ENCODE results near the gene GAB2.

GRCh38 chr11:78370406-78371172, 47.0 kb downstream of the GAB2 start:
- TF ChIP-seq ESRRG (CRISPR knock-in tag; IDR thresholded peaks at IDR 0.05) (no peak), ARNTL (CRISPR knock-in tag; IDR thresholded peaks at IDR 0.05; ENCODE audit: borderline replicate concordance, low read depth) (no peak), CSDC2 (CRISPR knock-in tag; IDR thresholded peaks at IDR 0.05) (no peak), SNAI2 (CRISPR knock-in tag; IDR thresholded peaks at IDR 0.05) (no peak), ZFP30 (CRISPR knock-in tag; IDR thresholded peaks at IDR 0.05) (no peak), ZNF565 (CRISPR knock-in tag; conservative IDR thresholded peaks at IDR 0.05; ENCODE audit: low read depth) (no peak), CREB5 (CRISPR knock-in tag; IDR thresholded peaks at IDR 0.05; ENCODE audit: low read depth) (no peak), GLIS3 (CRISPR knock-in tag; IDR thresholded peaks at IDR 0.05) (no peak), ZC3H10 (CRISPR knock-in tag; IDR thresholded peaks at IDR 0.05) (no peak), BACH2 (CRISPR knock-in tag; IDR thresholded peaks at IDR 0.05; ENCODE audit: borderline replicate concordance) (no peak)
- TF ChIP-seq, protein P1, sequence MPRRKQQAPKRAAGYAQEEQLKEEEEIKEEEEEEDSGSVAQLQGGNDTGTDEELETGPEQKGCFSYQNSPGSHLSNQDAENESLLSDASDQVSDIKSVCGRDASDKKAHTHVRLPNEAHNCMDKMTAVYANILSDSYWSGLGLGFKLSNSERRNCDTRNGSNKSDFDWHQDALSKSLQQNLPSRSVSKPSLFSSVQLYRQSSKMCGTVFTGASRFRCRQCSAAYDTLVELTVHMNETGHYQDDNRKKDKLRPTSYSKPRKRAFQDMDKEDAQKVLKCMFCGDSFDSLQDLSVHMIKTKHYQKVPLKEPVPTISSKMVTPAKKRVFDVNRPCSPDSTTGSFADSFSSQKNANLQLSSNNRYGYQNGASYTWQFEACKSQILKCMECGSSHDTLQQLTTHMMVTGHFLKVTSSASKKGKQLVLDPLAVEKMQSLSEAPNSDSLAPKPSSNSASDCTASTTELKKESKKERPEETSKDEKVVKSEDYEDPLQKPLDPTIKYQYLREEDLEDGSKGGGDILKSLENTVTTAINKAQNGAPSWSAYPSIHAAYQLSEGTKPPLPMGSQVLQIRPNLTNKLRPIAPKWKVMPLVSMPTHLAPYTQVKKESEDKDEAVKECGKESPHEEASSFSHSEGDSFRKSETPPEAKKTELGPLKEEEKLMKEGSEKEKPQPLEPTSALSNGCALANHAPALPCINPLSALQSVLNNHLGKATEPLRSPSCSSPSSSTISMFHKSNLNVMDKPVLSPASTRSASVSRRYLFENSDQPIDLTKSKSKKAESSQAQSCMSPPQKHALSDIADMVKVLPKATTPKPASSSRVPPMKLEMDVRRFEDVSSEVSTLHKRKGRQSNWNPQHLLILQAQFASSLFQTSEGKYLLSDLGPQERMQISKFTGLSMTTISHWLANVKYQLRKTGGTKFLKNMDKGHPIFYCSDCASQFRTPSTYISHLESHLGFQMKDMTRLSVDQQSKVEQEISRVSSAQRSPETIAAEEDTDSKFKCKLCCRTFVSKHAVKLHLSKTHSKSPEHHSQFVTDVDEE (CRISPR knock-in tag; IDR thresholded peaks at IDR 0.05) = no peak
- TF ChIP-seq, protein P2, sequence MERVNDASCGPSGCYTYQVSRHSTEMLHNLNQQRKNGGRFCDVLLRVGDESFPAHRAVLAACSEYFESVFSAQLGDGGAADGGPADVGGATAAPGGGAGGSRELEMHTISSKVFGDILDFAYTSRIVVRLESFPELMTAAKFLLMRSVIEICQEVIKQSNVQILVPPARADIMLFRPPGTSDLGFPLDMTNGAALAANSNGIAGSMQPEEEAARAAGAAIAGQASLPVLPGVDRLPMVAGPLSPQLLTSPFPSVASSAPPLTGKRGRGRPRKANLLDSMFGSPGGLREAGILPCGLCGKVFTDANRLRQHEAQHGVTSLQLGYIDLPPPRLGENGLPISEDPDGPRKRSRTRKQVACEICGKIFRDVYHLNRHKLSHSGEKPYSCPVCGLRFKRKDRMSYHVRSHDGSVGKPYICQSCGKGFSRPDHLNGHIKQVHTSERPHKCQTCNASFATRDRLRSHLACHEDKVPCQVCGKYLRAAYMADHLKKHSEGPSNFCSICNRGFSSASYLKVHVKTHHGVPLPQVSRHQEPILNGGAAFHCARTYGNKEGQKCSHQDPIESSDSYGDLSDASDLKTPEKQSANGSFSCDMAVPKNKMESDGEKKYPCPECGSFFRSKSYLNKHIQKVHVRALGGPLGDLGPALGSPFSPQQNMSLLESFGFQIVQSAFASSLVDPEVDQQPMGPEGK (CRISPR knock-in tag; IDR thresholded peaks at IDR 0.05; ENCODE audit: borderline replicate concordance) = no peak
- TF ChIP-seq, protein P3, sequence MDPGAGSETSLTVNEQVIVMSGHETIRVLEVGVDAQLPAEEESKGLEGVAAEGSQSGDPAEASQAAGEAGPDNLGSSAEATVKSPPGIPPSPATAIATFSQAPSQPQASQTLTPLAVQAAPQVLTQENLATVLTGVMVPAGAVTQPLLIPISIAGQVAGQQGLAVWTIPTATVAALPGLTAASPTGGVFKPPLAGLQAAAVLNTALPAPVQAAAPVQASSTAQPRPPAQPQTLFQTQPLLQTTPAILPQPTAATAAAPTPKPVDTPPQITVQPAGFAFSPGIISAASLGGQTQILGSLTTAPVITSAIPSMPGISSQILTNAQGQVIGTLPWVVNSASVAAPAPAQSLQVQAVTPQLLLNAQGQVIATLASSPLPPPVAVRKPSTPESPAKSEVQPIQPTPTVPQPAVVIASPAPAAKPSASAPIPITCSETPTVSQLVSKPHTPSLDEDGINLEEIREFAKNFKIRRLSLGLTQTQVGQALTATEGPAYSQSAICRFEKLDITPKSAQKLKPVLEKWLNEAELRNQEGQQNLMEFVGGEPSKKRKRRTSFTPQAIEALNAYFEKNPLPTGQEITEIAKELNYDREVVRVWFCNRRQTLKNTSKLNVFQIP (CRISPR knock-in tag; IDR thresholded peaks at IDR 0.05; ENCODE audit: borderline replicate concordance, low read depth) = no peak

Measured in SK-N-SH treated with all-trans-retinoic acid at 6 μM for 48 hours (cell line).